Measurements from ENCODE around the gene GET4.

- TF ChIP-seq CTCF (IDR thresholded peaks at IDR 0.05; ENCODE audit: low read length), result no peak
- no peak for TF ChIP-seq EZH2 (IDR thresholded peaks at IDR 0.05; ENCODE audit: borderline replicate concordance, low read length)
These were observed 24.7 kb downstream of the GET4 start for GRCh38 chr7:901041-901387.

All from OCI-LY1 (cell line).